Stimulated activated CD4-positive, alpha-beta T cell treated with anti-CD3 and anti-CD28 coated beads, Interleukin-15, amount 100 ng/mL, for 24 hours (primary cell): ENCODE results near the gene PPIF.

Experiments used
- DNase-seq: peaks from one replicate; pipeline ENCODE4 v3.0.0-alpha.2; 2020

Gene PPIF

DNA sequence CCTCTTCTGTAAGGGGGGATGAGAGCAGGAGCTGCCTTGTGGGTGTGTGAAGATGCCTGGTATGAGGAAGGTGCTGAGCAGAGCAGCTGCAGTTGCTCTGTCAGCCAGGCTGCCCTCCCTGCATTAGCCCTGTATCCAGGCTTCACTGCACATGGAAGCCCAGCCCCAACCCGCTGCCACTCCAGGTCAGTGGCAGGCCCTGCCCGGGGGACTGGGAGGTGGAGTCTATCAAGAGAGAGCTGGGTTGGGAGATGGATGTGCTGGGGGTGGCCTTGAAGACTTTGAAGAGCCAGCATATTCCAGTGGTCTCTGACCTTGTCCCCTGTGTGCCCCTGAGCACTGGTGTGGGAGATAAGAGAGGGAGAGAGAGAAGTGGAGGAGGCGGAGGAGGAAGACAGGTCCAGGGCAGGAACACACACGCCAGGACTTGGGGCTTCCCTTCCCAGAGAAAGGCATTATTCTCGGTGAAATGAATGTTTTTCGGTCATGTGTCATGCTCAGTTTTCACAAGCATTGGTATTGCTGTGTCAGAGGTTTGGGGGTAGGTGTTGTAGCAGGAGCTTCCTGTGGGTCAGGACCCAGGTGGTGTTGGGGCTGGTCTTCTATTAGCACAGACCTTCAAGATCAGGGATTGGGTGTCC is 2.6 kb downstream of the PPIF start:
- DNase-seq = no peak

GRCh38 chr10:79350407-79351154 is 3.3 kb downstream of the PPIF start:
- no peak for DNase-seq

DNA sequence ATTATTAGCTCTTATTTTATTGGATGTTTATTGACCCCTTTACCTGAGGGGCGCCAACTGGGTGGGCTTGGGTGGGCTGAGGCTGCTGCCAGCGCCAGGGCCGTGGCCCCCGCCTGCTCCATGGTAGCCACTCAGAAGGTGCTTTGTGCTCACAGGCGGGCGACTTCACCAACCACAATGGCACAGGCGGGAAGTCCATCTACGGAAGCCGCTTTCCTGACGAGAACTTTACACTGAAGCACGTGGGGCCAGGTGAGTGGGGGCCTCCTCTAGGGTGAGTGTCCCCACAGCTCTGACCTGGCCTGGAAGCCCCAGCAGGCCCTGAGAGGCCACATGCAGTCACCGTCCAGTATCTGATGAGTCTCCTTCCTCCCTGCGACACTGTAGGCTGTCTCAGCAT is 4.1 kb downstream of the PPIF start:
- DNase-seq = no peak

GRCh38 chr10:79352035-79352877 is 5.0 kb downstream of the PPIF start:
- DNase-seq = no peak

GRCh38 chr10:79353000-79353406 is 5.7 kb downstream of the PPIF start:
- no peak for DNase-seq

GRCh38 chr10:79353726-79354125 is 6.5 kb downstream of the PPIF start:
- DNase-seq = no peak

GRCh38 chr10:79354141-79354540 is 6.9 kb downstream of the PPIF start:
- no peak for DNase-seq

- DNase-seq = no peak
Observed at GRCh38 chr10:79354615-79355014, 7.3 kb downstream of the PPIF start.

- DNase-seq = no peak
Observed at GRCh38 chr10:79355420-79356017, 8.2 kb downstream of the PPIF start.

DNA sequence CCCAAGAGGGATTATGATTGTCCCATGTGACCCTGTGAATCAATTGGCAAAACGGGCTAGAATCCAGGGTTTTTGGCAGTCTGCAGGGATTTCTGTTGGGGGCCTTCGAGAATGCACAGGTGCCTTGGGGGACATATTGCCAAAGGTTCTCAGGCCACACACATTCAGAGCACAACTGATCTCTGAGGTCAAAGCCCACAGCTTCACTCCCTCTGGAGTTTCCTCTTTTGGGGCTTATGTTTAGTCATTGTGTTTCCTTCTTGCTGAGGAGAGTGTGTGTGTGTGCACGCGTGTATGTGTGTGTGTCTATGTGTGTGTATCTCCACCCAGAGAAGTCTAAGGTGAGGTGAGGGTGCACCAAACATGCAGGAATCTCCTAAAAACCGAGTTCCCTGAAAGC is 8.8 kb downstream of the PPIF start:
- DNase-seq = no peak

DNA sequence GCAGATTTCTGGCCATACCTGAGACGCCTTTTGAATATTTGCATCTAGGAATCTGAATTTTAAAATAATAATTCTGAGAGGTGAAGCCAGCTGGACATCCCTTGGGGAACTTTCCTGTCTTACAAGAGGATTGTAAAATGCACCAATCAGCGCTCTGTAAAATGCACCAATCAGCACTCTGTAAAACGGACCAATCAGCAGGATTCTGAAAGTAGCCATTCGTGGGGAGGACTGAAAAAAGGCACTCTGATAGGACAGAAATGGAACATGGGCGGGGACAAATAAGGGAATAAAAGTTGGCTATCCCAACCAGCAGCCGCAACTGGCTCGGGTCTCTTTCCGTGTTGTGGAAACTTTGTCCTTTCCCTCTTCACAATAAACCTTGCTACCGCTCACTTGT is 9.9 kb downstream of the PPIF start:
- no peak for DNase-seq

GRCh38 chr10:79358811-79359210 is 11.5 kb downstream of the PPIF start:
- no peak for DNase-seq

DNA sequence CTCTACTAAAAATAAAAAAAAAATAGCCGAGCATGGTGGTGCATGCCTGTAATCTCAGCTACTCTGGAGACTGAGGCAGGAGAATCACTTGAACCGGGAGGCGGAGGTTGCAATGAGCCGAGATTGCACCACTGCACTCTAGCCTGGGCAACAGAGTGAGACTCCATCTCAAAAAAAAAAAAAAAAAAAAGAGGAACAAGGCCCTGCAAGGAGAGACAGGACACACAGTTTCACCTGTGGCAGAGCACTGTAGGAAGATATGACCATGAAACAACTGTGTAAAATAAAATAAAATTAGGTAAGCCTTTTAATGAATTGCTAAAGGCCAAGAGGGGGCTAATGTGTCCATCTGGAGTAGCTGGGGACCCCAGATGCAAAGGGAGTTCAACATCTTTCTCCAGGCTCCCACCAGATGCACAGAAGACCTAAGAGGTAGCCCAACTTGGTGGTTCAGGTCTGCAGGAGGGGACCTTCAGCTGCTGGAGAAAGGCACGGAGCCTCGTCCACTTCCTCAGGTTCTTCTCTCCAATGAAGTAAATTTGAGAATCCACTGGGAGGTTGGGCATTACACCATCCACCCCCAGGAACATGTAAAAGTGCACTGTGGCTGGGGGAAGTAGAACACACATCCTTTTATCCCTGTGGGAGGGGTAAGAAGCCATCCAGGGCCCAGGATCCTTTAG is 12.7 kb downstream of the PPIF start:
- DNase-seq = no peak

DNA sequence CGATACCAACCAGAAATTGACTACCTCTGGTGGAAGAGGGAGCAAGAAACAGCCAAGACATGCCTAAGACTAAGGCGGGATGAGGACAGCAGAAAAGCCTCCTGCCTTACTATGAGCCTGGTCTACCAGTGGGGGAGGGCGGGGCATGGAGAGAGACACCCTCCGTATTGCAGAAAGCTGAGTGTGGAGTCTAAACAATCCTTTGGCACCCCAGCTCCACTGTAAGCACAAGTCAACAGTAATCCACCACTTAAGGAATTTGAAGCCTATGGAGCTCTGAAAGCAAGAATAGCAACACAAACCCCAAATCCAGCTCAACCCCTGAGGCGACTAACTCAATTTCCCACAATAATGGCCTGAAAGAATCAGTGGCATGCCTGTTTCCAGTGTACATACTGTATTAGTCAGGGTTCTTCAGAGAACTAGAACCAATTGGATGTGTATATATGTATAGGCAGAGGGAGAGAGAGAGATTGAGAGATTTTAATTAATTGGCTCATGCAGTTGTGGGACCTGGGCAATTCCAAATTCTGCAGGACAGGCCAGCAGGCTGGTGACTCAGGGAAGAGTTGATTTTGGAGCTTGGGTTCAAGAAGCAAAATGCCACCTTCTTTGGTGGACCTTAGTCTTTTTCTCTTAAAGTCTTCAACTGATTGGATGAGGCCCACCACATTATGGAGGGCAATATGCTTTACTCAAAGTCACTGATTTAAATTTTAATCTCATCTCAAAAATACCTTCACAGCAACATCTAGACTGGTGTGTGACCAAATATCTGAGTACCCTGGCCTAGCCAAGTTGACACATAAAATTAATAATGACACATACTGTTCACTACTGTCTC is 13.5 kb downstream of the PPIF start:
- DNase-seq = no peak

- no peak for DNase-seq
Observed at GRCh38 chr10:79361726-79362397, 14.6 kb downstream of the PPIF start.

- DNase-seq = no peak
Observed at GRCh38 chr10:79367426-79368189, 20.3 kb downstream of the PPIF start.

DNA sequence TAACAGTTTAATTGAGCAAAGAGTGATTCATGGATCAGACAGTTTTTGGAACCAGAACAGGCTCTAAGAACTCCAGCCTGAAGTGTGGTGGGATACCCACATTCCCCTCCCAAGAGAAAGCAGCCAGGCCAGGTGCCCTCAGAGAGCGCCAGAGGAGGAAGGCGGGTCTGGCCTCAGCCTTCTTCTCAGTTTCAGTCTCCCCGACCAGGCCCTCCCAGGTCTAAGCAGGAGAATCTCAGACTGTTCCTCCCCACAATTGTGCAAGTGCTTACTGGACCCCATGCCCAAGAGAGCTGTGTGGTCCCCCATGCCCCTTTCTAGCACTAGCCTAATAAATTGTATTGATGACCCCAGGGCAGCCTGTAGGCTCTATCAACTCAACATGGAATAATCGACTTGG is 25.6 kb downstream of the PPIF start:
- no peak for DNase-seq

DNA sequence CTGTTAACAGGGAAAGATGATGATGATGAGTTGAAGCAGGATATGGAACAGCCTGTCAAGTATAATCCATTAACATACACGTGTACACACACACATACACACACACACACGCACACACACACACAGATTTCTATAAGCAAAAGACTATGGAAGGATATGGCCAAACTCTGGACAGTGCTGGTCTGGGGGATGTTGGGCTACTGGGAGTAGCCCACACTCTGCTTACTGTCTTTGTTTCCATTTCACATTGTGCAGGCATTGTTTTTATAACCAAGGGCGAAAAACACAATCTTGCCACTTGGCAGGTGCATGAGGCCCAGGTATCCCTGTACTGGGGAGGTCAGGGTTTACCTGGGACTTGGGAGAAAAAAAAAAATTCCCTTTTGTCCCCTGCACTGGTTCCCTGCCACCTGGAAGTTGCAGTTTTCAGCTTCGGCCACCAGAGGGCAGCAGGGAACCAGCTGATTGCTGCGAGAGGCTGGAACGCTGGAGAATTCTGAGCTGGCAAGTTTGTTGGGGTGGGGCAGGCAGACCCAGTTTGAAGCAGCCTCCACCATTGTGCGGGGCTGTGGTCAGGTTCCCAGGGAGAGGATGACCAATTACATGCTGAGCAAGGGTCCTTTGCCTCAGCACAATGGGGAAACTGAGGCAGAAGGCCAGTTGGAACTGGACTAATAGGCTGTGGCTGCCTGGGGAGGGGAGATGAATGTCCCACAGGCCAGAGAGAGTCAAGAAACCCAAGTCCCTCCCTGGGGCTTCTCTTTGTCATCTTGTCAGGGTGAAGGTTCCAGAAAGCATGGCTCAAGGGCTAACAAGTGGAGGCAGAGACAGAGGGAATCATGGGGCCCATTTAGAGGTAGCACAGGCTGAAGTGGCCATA is 27.3 kb downstream of the PPIF start:
- DNase-seq = peak; percentile 83

GRCh38 chr10:79375321-79376077 is 28.2 kb downstream of the PPIF start:
- DNase-seq = no peak
